Keratinocyte (primary cell): ENCODE results near the gene TPRN. TPM values are rescaled to one million over a fixed set of nuclear protein-coding genes. Genes with fewer than 3 reads are reported as not detected.

Experiments used
- DNase-seq: peaks from one replicate; pipeline ENCODE4 v3.0.0-alpha.2; 2011; ENCODE audit warnings: low read depth, missing footprints, low spot score
- FAIRE-seq: peaks from 2 replicates; lab custom pipeline; 2011; peaks lifted over from hg19 to GRCh38; lab: Jason Lieb, UNC
- H2AFZ ChIP-seq: 2 replicates; pipeline ENCODE4 v1.6.0; 2012; ENCODE audit warnings: low read length, control low read depth, inconsistent platforms; ENCODE audit not compliant: control insufficient read depth
- H3K27ac ChIP-seq: 2 replicates; pipeline ENCODE4 v1.5.1; 2011; ENCODE audit warnings: low read length; ENCODE audit not compliant: control insufficient read depth, insufficient read depth
- H3K27me3 ChIP-seq: 3 replicates; pipeline ENCODE4 v1.6.0; 2011; ENCODE audit warnings: low read length; ENCODE audit not compliant: control insufficient read depth, insufficient read depth; ENCODE audit errors: extremely low read depth
- H3K36me3 ChIP-seq, 2 experiments: 2 replicates in 1 of 2; 3 replicates in 1 of 2; pipeline ENCODE4 v1.5.1; 2011; ENCODE audit warnings: low read length in 2 of 2, mild to moderate bottlenecking in 1 of 2; ENCODE audit not compliant: control insufficient read depth in 2 of 2, insufficient read depth in 2 of 2; ENCODE audit errors: extremely low read depth in 1 of 2
- H3K4me1 ChIP-seq: 3 replicates; pipeline ENCODE4 v1.5.1; 2011; ENCODE audit warnings: low read length; ENCODE audit not compliant: control insufficient read depth, insufficient read depth; ENCODE audit errors: extremely low read depth
- H3K4me2 ChIP-seq: 3 replicates; pipeline ENCODE4 v1.6.0; 2011; ENCODE audit warnings: low read depth, low read length; ENCODE audit not compliant: control insufficient read depth, insufficient read depth; ENCODE audit errors: extremely low read depth
- H3K4me3 ChIP-seq, 3 experiments: fragments of 200-600 bp in 1 of 3; sonication (generic) in 1 of 3; 2 replicates in 2 of 3; 3 replicates in 1 of 3; pipeline ENCODE4 v1.5.1; 2011 to 2016; ENCODE audit warnings: low read length in 3 of 3, mild to moderate bottlenecking in 3 of 3, control low read depth in 2 of 3, inconsistent platforms in 1 of 3, low read depth in 1 of 3, mixed read lengths in 1 of 3, mixed run types in 1 of 3, moderate library complexity in 1 of 3; ENCODE audit not compliant: control insufficient read depth in 2 of 3, insufficient read depth in 2 of 3; ENCODE audit errors: extremely low read depth in 1 of 3
- H3K79me2 ChIP-seq: 2 replicates; pipeline ENCODE4 v1.6.0; 2012; ENCODE audit warnings: low read length; ENCODE audit not compliant: control insufficient read depth, insufficient read depth
- H3K9ac ChIP-seq: 3 replicates; pipeline ENCODE4 v1.6.0; 2011; ENCODE audit warnings: low read length; ENCODE audit not compliant: control insufficient read depth, insufficient read depth; ENCODE audit errors: extremely low read depth
- H3K9me1 ChIP-seq: 3 replicates; pipeline ENCODE4 v1.6.0; 2011; ENCODE audit warnings: low read length; ENCODE audit not compliant: control insufficient read depth, insufficient read depth; ENCODE audit errors: extremely low read depth
- H3K9me3 ChIP-seq: 2 replicates; pipeline ENCODE4 v1.5.1; 2012; ENCODE audit warnings: low read depth, low read length; ENCODE audit not compliant: control insufficient read depth
- H4K20me1 ChIP-seq: 3 replicates; pipeline ENCODE4 v1.6.0; 2011; ENCODE audit warnings: low read length; ENCODE audit not compliant: control insufficient read depth, insufficient read depth; ENCODE audit errors: extremely low read depth
- EZH2 ChIP-seq: IDR thresholded peaks from one replicate; pipeline ENCODE4 v1.6.1; 2012; ENCODE audit warnings: inconsistent platforms, mild to moderate bottlenecking, low read length, moderate library complexity
- dilution Hi-C: fragments of 300-500 bp; cut with MboI; formaldehyde crosslinking; loops from one replicate; pipeline ENCODE4 v1.7.0; 2020; ENCODE audit warnings: low sequenced_read_pairs; ENCODE audit not compliant: extremely low pct_ligation_motif_present
- polyA plus RNA-seq, 5 experiments: library from polyadenylated mRNA; depleted of rRNA in 3 of 5; stranded (reverse) in 3 of 5; stranded (forward) in 1 of 5; unstranded in 1 of 5; fragments of >200 nt; gene quantifications; 1 replicate in 1 of 5; 2 replicates in 3 of 5; 3 replicates in 1 of 5; pipeline versions ENCODE4 v1.2.1 to v1.2.3, GENCODE V29; 2011 to 2012; ENCODE audit warnings: missing spikeins in 2 of 5, low read depth in 1 of 5, low replicate concordance in 1 of 5
- TF ChIP-seq, protein P1 (sequence below), 3 experiments: IDR thresholded peaks in 1 of 3; conservative IDR thresholded peaks in 1 of 3; optimal IDR thresholded peaks in 1 of 3; 2 replicates in 2 of 3; 3 replicates in 1 of 3; pipeline versions ENCODE3 to v1.5.1; 2011; ENCODE audit warnings: low read length in 3 of 3, mild to moderate bottlenecking in 3 of 3, moderate library complexity in 2 of 3, control low read depth in 1 of 3, inconsistent platforms in 1 of 3; ENCODE audit not compliant: insufficient read depth in 2 of 3; ENCODE audit errors: extremely low read depth in 1 of 3

TPRN gene
- polyA plus RNA-seq, 1 donor (not counting 4 experiments of a cell fraction or from before 2014, with no cell fraction given): 1.1 TPM

DNA sequence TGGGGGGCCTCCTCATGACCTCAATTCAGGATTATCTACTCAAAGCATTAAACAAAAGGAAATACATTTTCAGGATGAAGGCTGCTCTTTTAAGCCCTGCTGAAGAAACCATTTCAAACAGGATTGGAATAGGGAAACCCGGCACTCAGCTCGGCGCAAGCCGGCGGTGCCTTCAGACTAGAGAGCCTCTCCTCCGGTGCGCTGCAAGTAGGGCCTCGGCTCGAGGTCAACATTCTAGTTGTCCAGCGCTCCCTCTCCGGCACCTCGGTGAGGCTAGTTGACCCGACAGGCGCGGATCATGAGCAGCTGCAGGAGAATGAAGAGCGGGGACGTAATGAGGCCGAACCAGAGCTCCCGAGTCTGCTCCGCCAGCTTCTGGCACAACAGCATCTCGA, 4.2 kb upstream of the TPRN start:
- DNase-seq (no peak), FAIRE-seq (no peak)
- Histone ChIP-seq H4K20me1 (no peaks in the 10 kb centered on the region), H3K4me3 (peak overlapping the region; percentile 93 to 97 (median 96)), H3K36me3 (peaks cover 5 to 7% of the 10 kb centered on the region in 2 experiments), H3K9me1 (no peaks in the 10 kb centered on the region), H3K9me3 (no peaks in the 10 kb centered on the region), H3K27me3 (no peaks in the 10 kb centered on the region), H3K79me2 (peaks cover 53% of the 10 kb centered on the region), H2AFZ (peak overlapping the region; percentile 78), H3K27ac (peak overlapping the region; percentile 83), H3K4me1 (peaks cover 30% of the 10 kb centered on the region), H3K4me2 (peak overlapping the region; percentile 88), H3K9ac (peak overlapping the region; percentile 93)
- dilution Hi-C loops: no loop called here
- TF ChIP-seq, protein P1, sequence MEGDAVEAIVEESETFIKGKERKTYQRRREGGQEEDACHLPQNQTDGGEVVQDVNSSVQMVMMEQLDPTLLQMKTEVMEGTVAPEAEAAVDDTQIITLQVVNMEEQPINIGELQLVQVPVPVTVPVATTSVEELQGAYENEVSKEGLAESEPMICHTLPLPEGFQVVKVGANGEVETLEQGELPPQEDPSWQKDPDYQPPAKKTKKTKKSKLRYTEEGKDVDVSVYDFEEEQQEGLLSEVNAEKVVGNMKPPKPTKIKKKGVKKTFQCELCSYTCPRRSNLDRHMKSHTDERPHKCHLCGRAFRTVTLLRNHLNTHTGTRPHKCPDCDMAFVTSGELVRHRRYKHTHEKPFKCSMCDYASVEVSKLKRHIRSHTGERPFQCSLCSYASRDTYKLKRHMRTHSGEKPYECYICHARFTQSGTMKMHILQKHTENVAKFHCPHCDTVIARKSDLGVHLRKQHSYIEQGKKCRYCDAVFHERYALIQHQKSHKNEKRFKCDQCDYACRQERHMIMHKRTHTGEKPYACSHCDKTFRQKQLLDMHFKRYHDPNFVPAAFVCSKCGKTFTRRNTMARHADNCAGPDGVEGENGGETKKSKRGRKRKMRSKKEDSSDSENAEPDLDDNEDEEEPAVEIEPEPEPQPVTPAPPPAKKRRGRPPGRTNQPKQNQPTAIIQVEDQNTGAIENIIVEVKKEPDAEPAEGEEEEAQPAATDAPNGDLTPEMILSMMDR (optimal IDR thresholded peaks at IDR 0.05 in 1 of 3, IDR thresholded peaks at IDR 0.05 in 1 of 3, conservative IDR thresholded peaks at IDR 0.05 in 1 of 3; ENCODE audit: extremely low read depth in 1 of 3, insufficient read depth in 2 of 3, low read length in 3 of 3): no peak
- TF ChIP-seq EZH2: no peak

DNA sequence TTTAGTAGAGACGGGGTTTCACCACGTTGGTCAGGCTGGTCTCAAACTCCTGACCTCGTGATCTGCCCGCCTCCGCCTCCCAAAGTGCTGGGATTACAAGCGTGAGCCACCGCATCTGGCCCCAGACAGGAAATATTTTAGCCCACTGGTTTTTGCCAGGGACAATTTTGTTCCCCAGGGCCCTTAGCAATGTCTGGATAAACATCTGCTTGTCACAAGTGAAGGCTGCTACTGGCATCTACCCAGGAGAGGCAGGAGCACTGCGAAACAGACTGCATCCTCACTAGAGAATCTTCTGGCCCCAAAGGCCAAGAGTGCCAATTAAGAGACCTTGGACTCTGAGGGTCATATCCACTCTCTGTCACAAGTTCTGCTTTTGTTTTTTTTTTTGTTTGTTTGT, 2.4 kb upstream of the TPRN start:
- H3K4me2 ChIP-seq: no peak overlapping the region

More for the DNA sequence above, 2.4 kb upstream of the TPRN start:
- H3K4me1 ChIP-seq: peaks cover 42% of the 10 kb centered on the region
- H3K79me2 ChIP-seq: peaks cover 53% of the 10 kb centered on the region
- dilution Hi-C loops: no loop called here
- no peaks in the 10 kb centered on the region for H4K20me1 ChIP-seq
- no peak overlapping the region for H3K27ac ChIP-seq
- FAIRE-seq (no peak), DNase-seq (no peak)
- H3K27me3 ChIP-seq: no peaks in the 10 kb centered on the region
- H3K9me1 ChIP-seq: no peaks in the 10 kb centered on the region
- no peak overlapping the region for H3K9ac ChIP-seq
- H3K9me3 ChIP-seq: no peaks in the 10 kb centered on the region
- H2AFZ ChIP-seq: no peak overlapping the region
- TF ChIP-seq EZH2: no peak
- TF ChIP-seq, protein P1 (optimal IDR thresholded peaks at IDR 0.05 in 1 of 3, IDR thresholded peaks at IDR 0.05 in 1 of 3, conservative IDR thresholded peaks at IDR 0.05 in 1 of 3; ENCODE audit: extremely low read depth in 1 of 3, insufficient read depth in 2 of 3, low read length in 3 of 3): no peak
- H3K36me3 ChIP-seq: peaks cover 0 to 3% of the 10 kb centered on the region in 2 experiments
- no peak overlapping the region for H3K4me3 ChIP-seq
